ENCODE data around the gene CD36.

CD36 gene

GRCh38 chr7:80679921-80680907, 41.8 kb downstream of the CD36 start:
- DNase-seq (ENCODE audit: low read depth, low spot score) = no peak
- POLR2A ChIA-PET = no interaction called here
- H3K4me3 ChIP-seq (ENCODE audit: low read depth, low read length) = no peak overlapping the region
- no peak for TF ChIP-seq CTCF (IDR thresholded peaks at IDR 0.05; ENCODE audit: insufficient read depth, low read length, missing control alignments)
- CTCF ChIA-PET = interaction anchor here (0.7 to 5.0 kb wide), 14 partner anchors 9 to 790 kb away, joined by 3 to 73 read pairs (median 4); no protein-coding TSS in a partner anchor

- POLR2A ChIA-PET = no interaction called here
- H3K4me3 ChIP-seq (ENCODE audit: low read depth, low read length) = no peak overlapping the region
- no peak for DNase-seq (ENCODE audit: low read depth, low spot score)
- CTCF ChIA-PET = interaction anchor here (0.6 to 5.0 kb wide), 14 partner anchors 10 to 789 kb away, joined by 3 to 73 read pairs (median 5); no protein-coding TSS in a partner anchor
- peak; percentile 39 for TF ChIP-seq CTCF (IDR thresholded peaks at IDR 0.05; ENCODE audit: insufficient read depth, low read length, missing control alignments)
These were observed 42.9 kb downstream of the CD36 start for GRCh38 chr7:80681272-80681885.

GRCh38 chr7:80682744-80683143, 44.3 kb downstream of the CD36 start:
- DNase-seq (ENCODE audit: low read depth, low spot score) = no peak
- H3K4me3 ChIP-seq (ENCODE audit: low read depth, low read length) = no peak overlapping the region
- no peak for TF ChIP-seq CTCF (IDR thresholded peaks at IDR 0.05; ENCODE audit: insufficient read depth, low read length, missing control alignments)
- ChIA-PET CTCF (interaction anchor here (5.0 kb wide), 2 partner anchors 18 to 255 kb away, joined by 46 to 73 read pairs; no protein-coding TSS in a partner anchor), POLR2A (no interaction called here)

GRCh38 chr7:80686576-80686975, 48.1 kb downstream of the CD36 start:
- ChIA-PET POLR2A (no interaction called here), CTCF (interaction anchor here (1.0 kb wide), 1 partner anchor 771 kb away, joined by 3 read pairs; no protein-coding TSS in a partner anchor)
- DNase-seq (ENCODE audit: low read depth, low spot score) = no peak
- no peak overlapping the region for H3K4me3 ChIP-seq (ENCODE audit: low read depth, low read length)
- no peak for TF ChIP-seq CTCF (IDR thresholded peaks at IDR 0.05; ENCODE audit: insufficient read depth, low read length, missing control alignments)

- TF ChIP-seq CTCF (IDR thresholded peaks at IDR 0.05; ENCODE audit: insufficient read depth, low read length, missing control alignments) = peak; percentile 27
- ChIA-PET CTCF (interaction anchor here (0.5 to 5.7 kb wide), 20 partner anchors 10 to 785 kb away, joined by 3 to 92 read pairs (median 4); partner anchors contain the start of gene SEMA3C), POLR2A (no interaction called here)
- no peak for DNase-seq (ENCODE audit: low read depth, low spot score)
- no peak overlapping the region for H3K4me3 ChIP-seq (ENCODE audit: low read depth, low read length)
These were observed 60.7 kb downstream of the CD36 start for GRCh38 chr7:80699045-80699638.
